Pancreas (tissue), 10 donors: ENCODE data around the gene PPM1L. TPM values are rescaled to one million over a fixed set of nuclear protein-coding genes. Genes with fewer than 3 reads are reported as not detected.

Experiments
- ATAC-seq, 4 donors: fragments of 200-7000 bp; cut with Tn5 transposase; one replicate each; pipeline versions ENCODE4 v1.8.0 to v1.9.1; 2020; ENCODE audit warnings: mild to moderate bottlenecking in 4 of 4, moderate library complexity in 4 of 4
- DNase-seq, 6 donors: peaks; one replicate each; pipeline ENCODE4 v3.0.0-alpha.2; 2020
- FAIRE-seq: peaks from 2 replicates; lab custom pipeline; 2012; peaks lifted over from hg19 to GRCh38; lab: Jason Lieb, UNC
- H3K27ac ChIP-seq, 4 donors: fragments of 200-600 bp; sonication (generic); 1 replicate in 3 of 4; 2 replicates in 1 of 4; pipeline versions ENCODE4 v1.5.0 to v1.8.0; 2020
- H3K27me3 ChIP-seq, 4 donors: fragments of 200-600 bp; one replicate each; pipeline ENCODE4 v1.8.0; 2021
- H3K36me3 ChIP-seq, 3 donors: fragments of 200-600 bp; sonication (generic) in 1 of 3; one replicate each; pipeline versions ENCODE4 v1.5.0 to v1.8.0; 2020 to 2021
- H3K4me1 ChIP-seq, 3 donors: fragments of 200-600 bp; one replicate each; pipeline ENCODE4 v1.8.0; 2021
- H3K4me3 ChIP-seq, 4 donors: fragments of 200-600 bp; sonication (generic) in 2 of 4; one replicate each; pipeline versions ENCODE4 v1.5.0 to v1.8.0; 2020 to 2021
- H3K9me3 ChIP-seq, 4 donors: fragments of 200-600 bp; one replicate each; pipeline ENCODE4 v1.8.0; 2021
- CTCF ChIP-seq, 4 donors: fragments of 200-600 bp; sonication (generic) in 3 of 4; IDR thresholded peaks; one replicate each; pipeline versions ENCODE4 v1.5.0 to v1.8.0; 2021; ENCODE audit warnings: antibody characterized with exemption in 4 of 4
- WGBS, 2 donors: extraction: QIAGEN DNeasy Blood & Tissue Kit; methylation state at CpG; one replicate each; pipeline ENCODE4 v1.1.7; 2013; 5-methylcytosine and 5-hydroxymethylcytosine counted together
- intact Hi-C, 3 donors: fragments of 100-400 bp; cut with DNase I; formaldehyde crosslinking; loops; one replicate each; pipeline versions ENCODE4 v1.11.1 to v1.14.2; 2022
- polyA plus RNA-seq, 2 donors: library from polyadenylated mRNA; stranded (reverse); fragments of 200-250 nt; gene quantifications; one replicate each; pipeline ENCODE4 v1.2.3, GENCODE V29; 2013
- total RNA-seq, 6 donors: library from RNA; stranded (reverse); fragmentation: NEBNext Ultra II Directional in 4 of 6; extraction: Animal tissue kit (Norgen Biotek cat#: 25700) in 4 of 6; gene quantifications; one replicate each; pipeline versions ENCODE4 v1.2.1 to v1.2.4, GENCODE V29; 2021 to 2023
- donor health status: healthy with polysubstance abuse.
- donor health status: DM: no; HTN: no; CAD: no; lungs with moderate emphysema.
- donor health status: DM: no; HTN: no; CAD: no.
- donor health status: control.
- donor health status: control.
- donor health status: Bipolar disorder and iron deficiency.
- donor health status: DM: yes; HTN: yes; CAD: no.
- donor health status: DM: no; HTN: no; CAD: no.
- donor health status: DM: no; HTN: no; CAD: no.
- donor health status: DM: yes; HTN: yes; CAD: no.

PPM1L gene
- total and polyA plus RNA-seq, 8 donors, result 2.3 to 12.3 (median 6.4) TPM

DNA sequence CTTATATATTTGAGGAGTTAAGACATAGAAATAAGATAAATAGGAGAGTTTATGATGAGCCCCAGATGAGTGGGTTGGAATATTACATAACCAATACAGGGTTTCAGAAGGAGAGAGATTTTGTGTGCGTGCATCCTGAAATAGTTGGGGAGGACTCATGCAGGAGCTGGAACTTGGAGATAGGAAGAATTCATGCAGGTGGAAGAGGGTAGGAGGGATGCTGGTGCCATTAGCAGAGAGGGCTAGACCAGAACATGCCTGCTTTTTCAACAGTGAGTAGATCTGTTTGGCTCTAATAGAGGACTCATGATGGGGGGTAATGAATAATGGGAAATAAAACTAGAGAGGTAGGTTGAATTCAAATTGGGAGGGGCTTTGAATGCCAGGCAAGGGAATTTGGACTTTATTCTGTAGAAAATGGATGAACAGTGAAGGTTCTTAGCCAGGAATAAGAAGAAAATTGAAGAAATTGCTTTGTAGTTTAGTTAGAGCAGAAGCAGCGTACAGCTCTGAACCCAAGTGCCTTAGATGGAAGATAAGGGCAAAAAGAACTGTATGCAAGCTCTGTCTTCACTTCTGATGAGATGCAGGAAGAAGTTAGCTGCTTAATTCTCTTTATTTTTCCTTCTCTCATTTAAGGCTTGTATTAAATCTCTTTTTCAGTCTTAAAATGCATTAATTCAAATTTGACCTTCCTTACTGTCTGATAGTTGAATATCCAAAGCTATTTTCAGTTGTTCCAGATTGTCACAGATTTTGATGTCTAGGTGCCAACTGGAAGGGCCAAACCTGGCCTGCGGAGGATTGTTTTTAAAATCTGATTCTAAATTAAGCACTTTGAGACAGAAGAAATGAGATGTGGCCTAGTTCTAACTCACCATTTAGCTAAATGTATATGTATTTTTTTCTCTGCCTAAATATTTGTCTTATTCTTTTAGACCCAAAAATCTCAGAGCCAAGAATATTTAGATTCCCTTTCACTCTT is 86.3 kb downstream of the PPM1L start:
- H3K4me3 ChIP-seq, result no peak overlapping the region
- no peak for DNase-seq
- no peak for TF ChIP-seq CTCF (IDR thresholded peaks at IDR 0.05)
- no peaks in the 10 kb centered on the region for H3K27me3 ChIP-seq
- no peaks in the 10 kb centered on the region for H3K36me3 ChIP-seq
- H3K4me1 ChIP-seq, result no peaks in the 10 kb centered on the region
- FAIRE-seq, result no peak
- 94% methylated on average over 3 of the region's 3 CpGs for WGBS, 2 donors
- ATAC-seq, result no peak
- H3K27ac ChIP-seq, result no peak overlapping the region
- H3K9me3 ChIP-seq, result no peaks in the 10 kb centered on the region
- intact Hi-C loops, result no loop called here

GRCh38 chr3:160851629-160852210 is 95.7 kb downstream of the PPM1L start:
- WGBS, 2 donors, result 83 to 88% methylated on average over 8 of the region's 8 CpGs
- intact Hi-C loops, result no loop called here
- Histone ChIP-seq H3K36me3 (no peaks in the 10 kb centered on the region), H3K9me3 (no peaks in the 10 kb centered on the region), H3K27me3 (no peaks in the 10 kb centered on the region), H3K27ac (no peak overlapping the region), H3K4me1 (no peaks in the 10 kb centered on the region), H3K4me3 (no peak overlapping the region)
- ATAC-seq, result no peak
- no peak for DNase-seq
- no peak for FAIRE-seq
- no peak for TF ChIP-seq CTCF (IDR thresholded peaks at IDR 0.05)

DNA sequence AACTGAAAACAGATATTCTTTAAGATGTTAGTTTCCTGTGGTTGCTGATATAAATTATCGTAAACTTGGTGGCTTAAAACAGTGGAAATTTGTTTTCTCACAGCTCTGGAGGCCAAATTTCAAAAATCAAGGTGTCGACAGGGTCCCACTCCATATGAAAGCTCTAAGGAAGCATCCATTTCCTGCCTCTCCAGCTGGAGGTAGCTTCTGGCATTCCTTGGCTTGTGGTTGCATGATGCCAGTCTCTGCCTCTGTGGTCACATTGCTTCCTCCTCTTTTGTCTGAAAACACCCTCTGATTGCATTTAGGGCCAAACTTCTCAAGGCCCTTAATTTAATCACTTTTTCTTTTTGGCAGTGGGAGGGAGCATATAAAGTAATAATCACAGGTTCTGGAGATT is 96.8 kb downstream of the PPM1L start:
- no peaks in the 10 kb centered on the region for H3K27me3 ChIP-seq
- no peak overlapping the region for H3K27ac ChIP-seq
- 90 to 92% methylated on average over 2 of the region's 2 CpGs for WGBS, 2 donors
- no peak for ATAC-seq
- TF ChIP-seq CTCF (IDR thresholded peaks at IDR 0.05), result no peak
- intact Hi-C loops, result no loop called here
- no peak for DNase-seq
- H3K9me3 ChIP-seq, result no peaks in the 10 kb centered on the region
- H3K4me3 ChIP-seq, result no peak overlapping the region
- no peaks in the 10 kb centered on the region for H3K36me3 ChIP-seq
- H3K4me1 ChIP-seq, result no peaks in the 10 kb centered on the region
- FAIRE-seq, result no peak

- FAIRE-seq, result no peak
Observed at GRCh38 chr3:160856450-160856849, 100.4 kb downstream of the PPM1L start.

More at GRCh38 chr3:160856450-160856849, 100.4 kb downstream of the PPM1L start:
- intact Hi-C loops, result no loop called here
- Histone ChIP-seq H3K27ac (no peak overlapping the region), H3K36me3 (no peaks in the 10 kb centered on the region), H3K9me3 (no peaks in the 10 kb centered on the region), H3K27me3 (no peaks in the 10 kb centered on the region), H3K4me3 (no peak overlapping the region), H3K4me1 (no peaks in the 10 kb centered on the region)
- no peak for TF ChIP-seq CTCF (IDR thresholded peaks at IDR 0.05)
- ATAC-seq, result no peak
- WGBS, 2 donors, result 87 to 88% methylated on average over 2 of the region's 2 CpGs
- no peak for DNase-seq
